HepG2 (cell line): ENCODE data around the gene DGKB. TPM values are rescaled to one million over a fixed set of nuclear protein-coding genes. Genes with fewer than 3 reads are reported as not detected.

ENCODE experiments used
- ATAC-seq: fragments of 200-7000 bp; cut with Tn5 transposase; 3 replicates; pipeline ENCODE4 v1.9.1; 2020; ENCODE audit warnings: mild to moderate bottlenecking, moderate library complexity
- BruUV-seq: library from RNA; stranded (reverse); fragments of 400-500 nt; replicated peaks from 2 replicates; lab custom pipeline; 2021; lab: Mats Ljungman, UMichigan
- CTCF ChIA-PET: fragments of 300-600 bp; formaldehyde crosslinking; extraction: SDS; loops from one replicate; lab custom pipeline; 2021; ENCODE audit warnings: low total read pairs, inconsistent platforms, low intra/inter-chr PET ratio; lab: Yijun Ruan, JAX
- POLR2A ChIA-PET: fragments of 350-600 bp; sonication (Branson Sonifier 250); formaldehyde crosslinking; loops from one replicate; lab custom pipeline; 2020; ENCODE audit warnings: antibody characterized with exemption, inconsistent platforms; lab: Yijun Ruan, JAX
- DNase-seq: peaks from one replicate; pipeline ENCODE4 v3.0.0-alpha.2; 2015; ENCODE audit warnings: low spot score
- FAIRE-seq: peaks from 3 replicates; lab custom pipeline; 2011; peaks lifted over from hg19 to GRCh38; lab: Jason Lieb, UNC
- H2AFZ ChIP-seq: one replicate; pipeline ENCODE4 v1.6.1; 2011; ENCODE audit warnings: low read length, inconsistent platforms
- H3K27ac ChIP-seq: fragments of 300-600 bp; 3 replicates; pipeline ENCODE4 v1.8.0; 2011; ENCODE audit warnings: mixed run types, mild to moderate bottlenecking, mixed read lengths, low read length, inconsistent platforms; ENCODE audit not compliant: insufficient read depth; ENCODE audit errors: extremely low read length
- H3K27me3 ChIP-seq, 2 experiments: fragments of 200-600 bp in 1 of 2; 2 replicates in 1 of 2; 3 replicates in 1 of 2; pipeline versions ENCODE4 v1.6.0 to v1.8.0; 2011; ENCODE audit warnings: low read length in 2 of 2, mild to moderate bottlenecking in 2 of 2, moderate library complexity in 2 of 2, inconsistent platforms in 1 of 2; ENCODE audit not compliant: insufficient read depth in 2 of 2, control insufficient read depth in 1 of 2
- H3K36me3 ChIP-seq, 2 experiments: fragments of 200-600 bp in 1 of 2; replicated peaks in 1 of 2; 2 replicates in 1 of 2; 3 replicates in 1 of 2; pipeline versions ENCODE4 v1.5.1 to v1.8.0; 2011; ENCODE audit warnings: low read length in 2 of 2, inconsistent platforms in 1 of 2; ENCODE audit not compliant: insufficient read depth in 2 of 2, control insufficient read depth in 1 of 2
- H3K4me1 ChIP-seq: 2 replicates; pipeline ENCODE4 v1.5.1; 2012; ENCODE audit warnings: low read length, inconsistent platforms; ENCODE audit not compliant: insufficient read depth
- H3K4me2 ChIP-seq: 2 replicates; pipeline ENCODE4 v1.6.0; 2011; ENCODE audit warnings: low read depth, low read length, inconsistent platforms
- H3K4me3 ChIP-seq, 3 experiments: fragments of 200-600 bp in 1 of 3; sonication (generic), shearing (Covaris generic) in 1 of 3; replicated peaks in 1 of 3; 2 replicates each; pipeline ENCODE4 v1.5.1; 2011 to 2016; ENCODE audit warnings: low read length in 3 of 3, inconsistent platforms in 2 of 3, low read depth in 2 of 3, mild to moderate bottlenecking in 2 of 3, control low read depth in 1 of 3, mixed read lengths in 1 of 3; ENCODE audit not compliant: insufficient read depth in 1 of 3
- H3K79me2 ChIP-seq: one replicate; pipeline ENCODE4 v1.6.1; 2011; ENCODE audit warnings: low read length, inconsistent platforms; ENCODE audit not compliant: insufficient read depth
- H3K9ac ChIP-seq: 2 replicates; pipeline ENCODE4 v1.6.0; 2011; ENCODE audit warnings: mild to moderate bottlenecking, low read depth, low read length, inconsistent platforms; ENCODE audit not compliant: insufficient read depth
- H3K9me3 ChIP-seq: 2 replicates; pipeline ENCODE4 v1.5.1; 2012; ENCODE audit warnings: mild to moderate bottlenecking, low read length
- H4K20me1 ChIP-seq: 2 replicates; pipeline ENCODE4 v1.6.0; 2011; ENCODE audit warnings: inconsistent platforms, mild to moderate bottlenecking, low read length, moderate library complexity; ENCODE audit not compliant: insufficient read depth
- HDAC1 ChIP-seq: sonication (generic); formaldehyde crosslinking; IDR thresholded peaks from 2 replicates; pipeline ENCODE4 v1.5.1; 2020; ENCODE audit warnings: mild to moderate bottlenecking, missing genetic modification reagents
- WGBS: methylation state at CpG from one replicate; pipeline ENCODE4 v1.1.6; 2017; ENCODE audit warnings: low lambda C conversion rate; 5-methylcytosine and 5-hydroxymethylcytosine counted together
- in situ Hi-C: cut with HindIII; loops from 2 replicates; pipeline ENCODE4 v1.10.0; 2017; ENCODE audit warnings: low pct_unique_long_range_greater_than_20kb; ENCODE audit not compliant: extremely low pct_ligation_motif_present
- intact Hi-C: fragments of 100-400 bp; cut with micrococcal nuclease; formaldehyde crosslinking; loops from one replicate; pipeline ENCODE4 v1.10.0; 2022; ENCODE audit not compliant: unreplicated experiment
- polyA plus RNA-seq, 8 experiments: library from polyadenylated mRNA; depleted of rRNA in 3 of 8; stranded (reverse) in 7 of 8; unstranded in 1 of 8; fragments of >200 nt; fragmentation: Illumina TruSeq in 4 of 8; extraction: Trizol in 4 of 8; gene quantifications; 2 replicates each; pipeline versions ENCODE4 v1.2.1 to v1.2.3, GENCODE V29; 2011 to 2016; ENCODE audit warnings: low read depth in 4 of 8, missing spikeins in 1 of 8, mixed read lengths in 1 of 8; ENCODE audit not compliant: insufficient read depth in 1 of 8
- total RNA-seq, 5 experiments: library from RNA; depleted of rRNA; stranded (reverse); fragments of >200 nt; fragmentation: Illumina TruSeq; extraction: Trizol; gene quantifications; 2 replicates each; pipeline ENCODE4 v1.2.3, GENCODE V29; 2016; ENCODE audit warnings: low read depth in 1 of 5
- TF ChIP-seq, protein P1 (sequence below): conservative IDR thresholded peaks from 2 replicates; pipeline ENCODE4 v1.6.1; 2018; ENCODE audit warnings: missing genetic modification reagents

Gene DGKB
- total and polyA plus RNA-seq, 2 of the 13 experiments (the other 11 are each of a cell fraction or from before 2014, with no cell fraction given): not detected

DNA sequence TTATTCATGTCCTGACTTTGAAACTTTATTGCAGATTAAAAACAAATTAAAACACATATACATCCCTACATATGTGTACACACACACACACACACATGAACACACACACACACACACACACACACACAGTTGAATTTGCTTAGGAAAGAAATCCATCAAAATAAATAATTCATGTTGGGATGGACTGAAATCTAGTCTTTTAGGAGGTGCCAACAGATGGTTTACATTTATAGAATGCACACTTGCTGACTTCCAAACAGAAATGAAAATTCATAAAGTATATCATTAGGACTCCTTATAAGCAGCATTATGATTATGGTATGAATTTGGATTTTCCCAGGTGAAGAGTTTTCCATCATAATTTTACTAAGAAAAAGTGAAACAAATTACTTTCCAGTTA is 642.5 kb downstream of the DGKB start:
- ATAC-seq (no peak), DNase-seq (no peak), FAIRE-seq (no peak)
- Histone ChIP-seq H3K4me2 (no peak overlapping the region), H3K36me3 (no peaks in the 10 kb centered on the region), H4K20me1 (no peaks in the 10 kb centered on the region), H3K9ac (no peak overlapping the region), H2AFZ (no peak overlapping the region), H3K27me3 (no peaks in the 10 kb centered on the region), H3K9me3 (peaks cover 93% of the 10 kb centered on the region), H3K27ac (no peak overlapping the region), H3K4me3 (no peak overlapping the region), H3K4me1 (no peaks in the 10 kb centered on the region), H3K79me2 (no peaks in the 10 kb centered on the region)
- BruUV-seq: no TSS peak
- TF ChIP-seq, protein P1, sequence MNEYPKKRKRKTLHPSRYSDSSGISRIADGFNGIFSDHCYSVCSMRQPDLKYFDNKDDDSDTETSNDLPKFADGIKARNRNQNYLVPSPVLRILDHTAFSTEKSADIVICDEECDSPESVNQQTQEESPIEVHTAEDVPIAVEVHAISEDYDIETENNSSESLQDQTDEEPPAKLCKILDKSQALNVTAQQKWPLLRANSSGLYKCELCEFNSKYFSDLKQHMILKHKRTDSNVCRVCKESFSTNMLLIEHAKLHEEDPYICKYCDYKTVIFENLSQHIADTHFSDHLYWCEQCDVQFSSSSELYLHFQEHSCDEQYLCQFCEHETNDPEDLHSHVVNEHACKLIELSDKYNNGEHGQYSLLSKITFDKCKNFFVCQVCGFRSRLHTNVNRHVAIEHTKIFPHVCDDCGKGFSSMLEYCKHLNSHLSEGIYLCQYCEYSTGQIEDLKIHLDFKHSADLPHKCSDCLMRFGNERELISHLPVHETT (CRISPR knock-in tag): no peak
- POLR2A ChIA-PET: no interaction called here
- intact Hi-C loops: no loop called here
- CTCF ChIA-PET: no interaction called here
- in situ Hi-C loops: no loop called here

DNA sequence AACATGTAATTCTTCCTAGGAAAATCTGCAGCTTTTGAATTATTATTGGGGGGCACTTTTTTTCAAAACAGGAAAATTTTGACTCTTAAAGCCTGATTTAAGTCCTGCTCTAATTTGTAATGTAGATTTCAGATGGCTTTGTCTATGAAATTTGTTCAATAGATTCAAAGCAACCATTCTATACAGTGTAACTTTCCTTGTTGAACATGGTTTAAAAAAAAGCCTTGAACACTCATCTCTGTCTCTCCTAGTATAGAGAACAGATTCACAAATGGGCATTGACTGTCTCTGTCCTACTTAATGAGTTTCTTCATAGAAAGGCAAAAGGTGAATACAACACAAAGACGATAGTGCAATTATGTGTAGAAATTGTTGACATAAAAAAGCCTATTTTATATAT is 643.7 kb downstream of the DGKB start:
- TF ChIP-seq HDAC1 (CRISPR knock-in tag): no peak
- Histone ChIP-seq H3K9ac (no peak overlapping the region), H2AFZ (no peak overlapping the region), H3K36me3 (no peaks in the 10 kb centered on the region), H3K27ac (no peak overlapping the region), H3K4me3 (no peak overlapping the region), H3K4me1 (no peaks in the 10 kb centered on the region), H4K20me1 (no peaks in the 10 kb centered on the region), H3K9me3 (peaks cover 88% of the 10 kb centered on the region), H3K79me2 (no peaks in the 10 kb centered on the region), H3K27me3 (no peaks in the 10 kb centered on the region), H3K4me2 (no peak overlapping the region)
- ATAC-seq: no peak
- BruUV-seq: no TSS peak
- POLR2A ChIA-PET: no interaction called here
- WGBS: 0% methylated on average over 1 of the region's 1 CpG
- CTCF ChIA-PET: no interaction called here
- no peak for DNase-seq
- in situ Hi-C loops: no loop called here
- intact Hi-C loops: no loop called here
- no peak for FAIRE-seq
